H1 (cell line): ENCODE results near the gene THOC6. TPM values are rescaled to one million over a fixed set of nuclear protein-coding genes. Genes with fewer than 3 reads are reported as not detected.
"Not testable (repeated sequence)": the region's sequence is repeated elsewhere in the genome, so short reads cannot be mapped to it uniquely, and the experiment has no call there.

Experiments used
- CTCF ChIA-PET: fragments of 300-600 bp; sonication (Branson Sonifier 250); formaldehyde crosslinking; loops from one replicate; lab custom pipeline; 2021; ENCODE audit not compliant: partially characterized antibody; lab: Charles Lee
- POLR2A ChIA-PET: fragments of 300-600 bp; sonication (Branson Sonifier 250); formaldehyde crosslinking; loops from one replicate; lab custom pipeline; 2021; ENCODE audit warnings: inconsistent platforms; ENCODE audit not compliant: partially characterized antibody; lab: Charles Lee
- DNase-seq, 2 experiments: peaks; one replicate each; pipeline versions ENCODE4 v3.0.0 to v3.0.0-alpha.2; 2010 to 2022; ENCODE audit warnings: low spot score in 2 of 2, low read depth in 1 of 2, mixed read lengths in 1 of 2
- FAIRE-seq: peaks from 2 replicates; lab custom pipeline; 2011; peaks lifted over from hg19 to GRCh38; lab: Jason Lieb, UNC
- H2AFZ ChIP-seq: 2 replicates; pipeline ENCODE4 v1.8.1; 2012; ENCODE audit warnings: low read length, inconsistent platforms
- H2AK5ac ChIP-seq: 2 replicates; pipeline ENCODE4 v1.6.1; 2013; ENCODE audit warnings: low read depth, low read length
- H2BK120ac ChIP-seq: replicated peaks from 2 replicates; pipeline ENCODE3; 2013; ENCODE audit warnings: low read depth, low read length, inconsistent platforms
- H2BK12ac ChIP-seq: 2 replicates; pipeline ENCODE4 v1.6.1; 2013; ENCODE audit warnings: low read depth, low read length
- H2BK15ac ChIP-seq: 2 replicates; pipeline ENCODE4 v1.6.1; 2013; ENCODE audit warnings: low read length
- H2BK20ac ChIP-seq: 2 replicates; pipeline ENCODE4 v1.6.1; 2013; ENCODE audit warnings: low read length
- H2BK5ac ChIP-seq: 2 replicates; pipeline ENCODE4 v1.6.1; 2013; ENCODE audit warnings: low read depth, low read length
- H3K14ac ChIP-seq: 2 replicates; pipeline ENCODE4 v1.6.1; 2013; ENCODE audit warnings: inconsistent platforms; ENCODE audit not compliant: insufficient read length
- H3K18ac ChIP-seq: 2 replicates; pipeline ENCODE4 v1.6.1; 2013; ENCODE audit warnings: low read length; ENCODE audit errors: extremely low read depth
- H3K23ac ChIP-seq: 2 replicates; pipeline ENCODE4 v1.6.1; 2013; ENCODE audit warnings: inconsistent platforms; ENCODE audit not compliant: insufficient read length
- H3K23me2 ChIP-seq: 2 replicates; pipeline ENCODE4 v1.6.1; 2013; ENCODE audit warnings: low read depth, low read length
- H3K27ac ChIP-seq: 2 replicates; pipeline ENCODE4 v1.6.1; 2011; ENCODE audit warnings: low read depth, low read length, inconsistent platforms
- H3K27me3 ChIP-seq, 4 experiments: replicated peaks in 1 of 4; 1 replicate in 1 of 4; 2 replicates in 3 of 4; pipeline versions ENCODE4 v1.6.1 to v1.8.1; 2011 to 2013; ENCODE audit warnings: low read length in 3 of 4, mild to moderate bottlenecking in 3 of 4, inconsistent platforms in 2 of 4, mixed read lengths in 2 of 4, moderate library complexity in 1 of 4; ENCODE audit not compliant: control insufficient read depth in 3 of 4, insufficient read depth in 3 of 4; ENCODE audit errors: extremely low read depth in 1 of 4
- H3K36me3 ChIP-seq, 4 experiments: 2 replicates each; pipeline versions ENCODE4 v1.6.1 to v1.8.1; 2011 to 2013; ENCODE audit warnings: mild to moderate bottlenecking in 4 of 4, low read length in 3 of 4, moderate library complexity in 2 of 4, control low read depth in 1 of 4, inconsistent platforms in 1 of 4; ENCODE audit not compliant: insufficient read depth in 4 of 4, control insufficient read depth in 2 of 4
- H3K4ac ChIP-seq: replicated peaks from 2 replicates; pipeline ENCODE3; 2013; ENCODE audit warnings: low read length, low read depth, mixed read lengths, inconsistent platforms; ENCODE audit not compliant: insufficient read length
- H3K4me1 ChIP-seq, 4 experiments: replicated peaks in 1 of 4; 1 replicate in 1 of 4; 2 replicates in 3 of 4; pipeline versions ENCODE4 v1.6.1 to v1.8.1; 2011 to 2013; ENCODE audit warnings: low read length in 3 of 4, inconsistent platforms in 2 of 4, mixed read lengths in 1 of 4; ENCODE audit not compliant: insufficient read depth in 4 of 4, control insufficient read depth in 3 of 4
- H3K4me2 ChIP-seq, 2 experiments: 2 replicates each; pipeline versions ENCODE4 v1.6.1 to v1.8.1; 2011 to 2013; ENCODE audit warnings: low read depth in 2 of 2, low read length in 2 of 2, control low read depth in 1 of 2, inconsistent platforms in 1 of 2, mild to moderate bottlenecking in 1 of 2; ENCODE audit not compliant: insufficient read depth in 1 of 2
- H3K4me3 ChIP-seq, 4 experiments: fragments of 200-600, 300-600 bp in 1 of 4; sonication (generic), shearing (Covaris generic), sonication (Bioruptor Twin) in 1 of 4; 2 replicates each; pipeline versions ENCODE4 v1.5.1 to v1.8.1; 2011 to 2016; ENCODE audit warnings: low read length in 4 of 4, low read depth in 3 of 4, control low read depth in 2 of 4, inconsistent platforms in 2 of 4, mild to moderate bottlenecking in 2 of 4, mixed read lengths in 1 of 4, moderate library complexity in 1 of 4; ENCODE audit not compliant: insufficient read depth in 2 of 4; ENCODE audit errors: extremely low read depth in 1 of 4
- H3K56ac ChIP-seq: replicated peaks from 2 replicates; pipeline ENCODE3; 2013; ENCODE audit warnings: low read depth, mild to moderate bottlenecking, mixed read lengths, low read length, inconsistent platforms; ENCODE audit not compliant: insufficient read length
- H3K79me1 ChIP-seq: 2 replicates; pipeline ENCODE4 v1.6.1; 2013; ENCODE audit warnings: low read depth, low read length, control low read depth
- H3K79me2 ChIP-seq, 2 experiments: 2 replicates each; pipeline versions ENCODE4 v1.6.1 to v1.8.1; 2012 to 2013; ENCODE audit warnings: low read length in 2 of 2, mild to moderate bottlenecking in 2 of 2, inconsistent platforms in 1 of 2; ENCODE audit not compliant: insufficient read depth in 2 of 2, control insufficient read depth in 1 of 2
- H3K9ac ChIP-seq, 4 experiments: replicated peaks in 1 of 4; 1 replicate in 1 of 4; 2 replicates in 3 of 4; pipeline versions ENCODE4 v1.6.1 to v1.8.1; 2011 to 2013; ENCODE audit warnings: low read depth in 3 of 4, low read length in 3 of 4, control low read depth in 2 of 4, mild to moderate bottlenecking in 2 of 4, moderate library complexity in 2 of 4, inconsistent platforms in 1 of 4; ENCODE audit errors: extremely low read depth in 1 of 4
- H3K9me3 ChIP-seq, 2 experiments: 2 replicates each; pipeline versions ENCODE4 v1.6.1 to v1.8.1; 2012 to 2013; ENCODE audit warnings: mild to moderate bottlenecking in 2 of 2, moderate library complexity in 2 of 2, control low read depth in 1 of 2, inconsistent platforms in 1 of 2, low read depth in 1 of 2, low read length in 1 of 2, mixed read lengths in 1 of 2; ENCODE audit not compliant: insufficient read depth in 2 of 2
- H4K20me1 ChIP-seq, 2 experiments: replicated peaks in 1 of 2; 2 replicates each; pipeline versions ENCODE3 to v1.8.1; 2011 to 2013; ENCODE audit warnings: inconsistent platforms in 2 of 2, low read length in 2 of 2, mild to moderate bottlenecking in 1 of 2; ENCODE audit not compliant: insufficient read depth in 2 of 2, control insufficient read depth in 1 of 2
- H4K5ac ChIP-seq: 2 replicates; pipeline ENCODE4 v1.6.1; 2013; ENCODE audit warnings: low read length, low read depth, mixed read lengths, inconsistent platforms; ENCODE audit not compliant: insufficient read length
- H4K8ac ChIP-seq: 2 replicates; pipeline ENCODE4 v1.8.0; 2013; ENCODE audit warnings: mild to moderate bottlenecking, moderate library complexity, low read length, inconsistent platforms; ENCODE audit not compliant: insufficient read depth; ENCODE audit errors: extremely low read depth
- H4K91ac ChIP-seq: replicated peaks from 2 replicates; pipeline ENCODE3; 2013; ENCODE audit warnings: low read length, mixed read lengths, inconsistent platforms; ENCODE audit not compliant: insufficient read length
- RAD21 ChIP-seq, 2 experiments: IDR thresholded peaks in 1 of 2; conservative IDR thresholded peaks in 1 of 2; 2 replicates each; pipeline ENCODE4 v1.6.1; 2011; ENCODE audit warnings: low read depth in 2 of 2, low read length in 2 of 2, improper control_type of control experiment in 1 of 2, inconsistent platforms in 1 of 2, mild to moderate bottlenecking in 1 of 2, moderate library complexity in 1 of 2
- WGBS, 2 experiments: shearing (Covaris generic) in 1 of 2; methylation state at CpG; one replicate each; pipeline versions ENCODE4 v1.1.6 to v1.1.7; 2013 to 2015; ENCODE audit warnings: low lambda C conversion rate in 2 of 2, mixed read lengths in 2 of 2, inconsistent platforms in 1 of 2, low coverage in 1 of 2, missing lambda C conversion rate in 1 of 2; ENCODE audit not compliant: insufficient replicate concordance in 2 of 2, insufficient coverage in 1 of 2, insufficient read length in 1 of 2; ENCODE audit errors: extremely low coverage in 1 of 2, missing lambda C conversion rate in 1 of 2; 5-methylcytosine and 5-hydroxymethylcytosine counted together
- polyA plus RNA-seq, 7 experiments: library from polyadenylated mRNA; depleted of rRNA in 3 of 7; stranded (reverse) in 5 of 7; unstranded in 2 of 7; fragments of >200 nt in 5 of 7; fragments of 200-250 nt in 2 of 7; gene quantifications; 1 replicate in 5 of 7; 2 replicates in 1 of 7; 4 replicates in 1 of 7; pipeline versions ENCODE4 v1.2.1 to v1.2.3, GENCODE V29; 2011 to 2013; ENCODE audit warnings: missing spikeins in 2 of 7, mixed read lengths in 2 of 7
- total RNA-seq: library from RNA; stranded (reverse); fragmentation: NEBNext Ultra II Directional; extraction: Animal tissue kit (Norgen Biotek cat#: 25700); gene quantifications from 2 replicates; pipeline ENCODE4 v1.2.1, GENCODE V29; 2021
- TF ChIP-seq, protein P1 (sequence below), 3 experiments: IDR thresholded peaks; 1 replicate in 2 of 3; 2 replicates in 1 of 3; pipeline versions ENCODE4 v1.5.1 to v1.6.1; 2011; ENCODE audit warnings: low read length in 3 of 3, mild to moderate bottlenecking in 3 of 3, inconsistent platforms in 2 of 3, low read depth in 1 of 3, moderate library complexity in 1 of 3; ENCODE audit not compliant: insufficient read depth in 1 of 3; ENCODE audit errors: control extremely low read depth in 1 of 3

THOC6 gene
- total and polyA plus RNA-seq, 2 of the 8 experiments (the other 6 are each of a cell fraction or from before 2014, with no cell fraction given): 78.5 to 111 TPM

DNA sequence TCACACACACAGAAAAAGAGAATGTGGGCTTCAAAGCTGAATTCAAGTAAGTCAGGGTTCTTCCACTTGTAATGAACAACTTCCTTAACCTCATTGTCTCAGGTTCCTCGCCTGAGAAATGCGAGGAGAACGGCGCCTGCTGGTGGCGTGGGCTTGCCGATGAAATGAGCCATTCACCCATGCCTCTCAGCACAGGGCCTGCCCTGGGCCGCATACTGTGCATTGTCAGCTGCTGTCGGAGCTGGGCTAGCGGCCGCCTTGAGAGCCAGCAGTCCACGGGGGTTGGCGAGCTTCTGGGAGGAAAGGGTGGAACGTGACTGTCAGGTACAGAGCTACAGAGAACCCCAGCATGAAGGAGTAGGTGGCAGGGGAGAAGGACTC lies 29.5 kb downstream of the THOC6 start:
- H3K23me2 ChIP-seq, H3K4me1 ChIP-seq, H3K14ac ChIP-seq, H3K18ac ChIP-seq, H3K27me3 ChIP-seq, H2AK5ac ChIP-seq, H3K79me2 ChIP-seq, POLR2A ChIA-PET, H2BK12ac ChIP-seq, DNase-seq, H3K23ac ChIP-seq, H2BK5ac ChIP-seq, H2BK20ac ChIP-seq, H4K91ac ChIP-seq, H3K79me1 ChIP-seq, H2BK15ac ChIP-seq, H3K4me3 ChIP-seq, H2BK120ac ChIP-seq, H3K4me2 ChIP-seq, H4K5ac ChIP-seq, H3K27ac ChIP-seq, H2AFZ ChIP-seq, H3K56ac ChIP-seq, H3K4ac ChIP-seq, H3K9me3 ChIP-seq, H3K36me3 ChIP-seq, H4K8ac ChIP-seq, H3K9ac ChIP-seq: not testable (repeated sequence)
- TF ChIP-seq, protein P1, sequence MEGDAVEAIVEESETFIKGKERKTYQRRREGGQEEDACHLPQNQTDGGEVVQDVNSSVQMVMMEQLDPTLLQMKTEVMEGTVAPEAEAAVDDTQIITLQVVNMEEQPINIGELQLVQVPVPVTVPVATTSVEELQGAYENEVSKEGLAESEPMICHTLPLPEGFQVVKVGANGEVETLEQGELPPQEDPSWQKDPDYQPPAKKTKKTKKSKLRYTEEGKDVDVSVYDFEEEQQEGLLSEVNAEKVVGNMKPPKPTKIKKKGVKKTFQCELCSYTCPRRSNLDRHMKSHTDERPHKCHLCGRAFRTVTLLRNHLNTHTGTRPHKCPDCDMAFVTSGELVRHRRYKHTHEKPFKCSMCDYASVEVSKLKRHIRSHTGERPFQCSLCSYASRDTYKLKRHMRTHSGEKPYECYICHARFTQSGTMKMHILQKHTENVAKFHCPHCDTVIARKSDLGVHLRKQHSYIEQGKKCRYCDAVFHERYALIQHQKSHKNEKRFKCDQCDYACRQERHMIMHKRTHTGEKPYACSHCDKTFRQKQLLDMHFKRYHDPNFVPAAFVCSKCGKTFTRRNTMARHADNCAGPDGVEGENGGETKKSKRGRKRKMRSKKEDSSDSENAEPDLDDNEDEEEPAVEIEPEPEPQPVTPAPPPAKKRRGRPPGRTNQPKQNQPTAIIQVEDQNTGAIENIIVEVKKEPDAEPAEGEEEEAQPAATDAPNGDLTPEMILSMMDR (IDR thresholded peaks at IDR 0.05; ENCODE audit: control extremely low read depth in 1 of 3, insufficient read depth in 1 of 3, low read depth in 1 of 3, low read length in 3 of 3): peak in 2 of 3 experiments; percentile 19 to 34; a peak in 3 of 4 replicates
- peak; percentile 7 to 15; a peak in 3 of 4 replicates for TF ChIP-seq RAD21 (IDR thresholded peaks at IDR 0.05 in 1 of 2, conservative IDR thresholded peaks at IDR 0.05 in 1 of 2; ENCODE audit: low read depth in 2 of 2, low read length in 2 of 2)
- CTCF ChIA-PET: interaction anchor here (7.4 kb wide), 1 partner anchor 22 kb away, joined by 117 read pairs; no protein-coding TSS in a partner anchor
- peaks cover 7 to 22% of the 10 kb centered on the region in 2 experiments for H4K20me1 ChIP-seq
- peak; percentile 94 for FAIRE-seq
- WGBS, 2 experiments: 88% methylated on average over 10 of the region's 13 CpGs; no CpG with 5 or more reads in 1 of the 2 experiments
